ENCODE data around the gene UTP14A. TPM values are rescaled to one million over a fixed set of nuclear protein-coding genes. Genes with fewer than 3 reads are reported as not detected.

UTP14A gene, protein sequence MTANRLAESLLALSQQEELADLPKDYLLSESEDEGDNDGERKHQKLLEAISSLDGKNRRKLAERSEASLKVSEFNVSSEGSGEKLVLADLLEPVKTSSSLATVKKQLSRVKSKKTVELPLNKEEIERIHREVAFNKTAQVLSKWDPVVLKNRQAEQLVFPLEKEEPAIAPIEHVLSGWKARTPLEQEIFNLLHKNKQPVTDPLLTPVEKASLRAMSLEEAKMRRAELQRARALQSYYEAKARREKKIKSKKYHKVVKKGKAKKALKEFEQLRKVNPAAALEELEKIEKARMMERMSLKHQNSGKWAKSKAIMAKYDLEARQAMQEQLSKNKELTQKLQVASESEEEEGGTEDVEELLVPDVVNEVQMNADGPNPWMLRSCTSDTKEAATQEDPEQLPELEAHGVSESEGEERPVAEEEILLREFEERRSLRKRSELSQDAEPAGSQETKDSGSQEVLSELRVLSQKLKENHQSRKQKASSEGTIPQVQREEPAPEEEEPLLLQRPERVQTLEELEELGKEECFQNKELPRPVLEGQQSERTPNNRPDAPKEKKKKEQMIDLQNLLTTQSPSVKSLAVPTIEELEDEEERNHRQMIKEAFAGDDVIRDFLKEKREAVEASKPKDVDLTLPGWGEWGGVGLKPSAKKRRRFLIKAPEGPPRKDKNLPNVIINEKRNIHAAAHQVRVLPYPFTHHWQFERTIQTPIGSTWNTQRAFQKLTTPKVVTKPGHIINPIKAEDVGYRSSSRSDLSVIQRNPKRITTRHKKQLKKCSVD
- total RNA-seq (2022; extraction: Qiagen RNA extraction; ENCODE audit: low read depth) = 40.6 to 60.2 TPM (median 44.1 TPM) in 5 replicates

DNA sequence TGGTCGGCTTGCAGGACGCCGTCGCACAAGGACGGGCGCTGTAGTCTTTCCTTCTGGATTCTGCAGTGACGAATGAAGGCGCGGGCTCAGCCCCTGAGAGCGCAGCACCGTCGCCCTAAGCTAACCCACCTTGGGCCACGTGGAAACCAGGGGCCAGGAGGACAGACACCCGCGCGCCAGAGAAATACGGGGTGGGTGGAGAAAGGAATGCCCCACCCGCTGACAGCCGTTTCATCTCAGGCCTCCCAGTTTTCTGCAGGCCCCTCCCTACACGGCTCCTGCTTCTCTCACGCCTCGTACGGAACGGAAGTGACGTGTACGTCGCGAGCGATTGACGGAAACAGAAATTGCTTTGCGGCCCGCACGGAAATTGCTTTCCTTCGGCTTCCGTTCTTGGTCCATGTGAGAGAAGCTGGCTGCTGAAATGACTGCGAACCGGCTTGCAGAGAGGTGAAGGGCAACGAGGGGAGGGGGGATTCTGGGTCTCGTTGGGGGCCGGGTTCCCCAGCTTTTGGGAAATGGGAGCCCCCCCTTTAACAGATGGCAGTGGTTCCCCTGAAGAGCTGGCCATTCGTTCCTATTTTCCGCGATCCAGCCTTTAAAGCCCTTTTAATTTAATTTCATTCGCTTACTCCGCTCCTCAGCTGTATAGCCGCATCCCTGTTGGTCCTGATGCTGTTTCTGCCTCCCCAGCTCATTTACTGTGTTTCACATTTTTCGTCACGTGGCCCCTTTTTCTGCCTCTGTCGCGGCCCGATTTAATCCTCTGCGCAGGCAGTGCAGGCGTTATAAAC lies at the start of gene UTP14A:
Gene UTP14A, plus strand, starts transcription at position 378 of the 794 bp plus-strand sequence. Its CDS starts 47 bp downstream, at position 425.

Other genes with a start within 250 kb of the UTP14A start
- gene XPNPEP2, start 167.2 kb upstream of the UTP14A start, total RNA-seq (2022; extraction: Qiagen RNA extraction; ENCODE audit: low read depth) = not detected in 5 replicates
- not detected in 5 replicates for gene SASH3, start 126.2 kb upstream of the UTP14A start, total RNA-seq (2022; extraction: Qiagen RNA extraction; ENCODE audit: low read depth)
- gene ZDHHC9, start 62.3 kb upstream of the UTP14A start, total RNA-seq (2022; extraction: Qiagen RNA extraction; ENCODE audit: low read depth) = 40.3 to 49.1 TPM (median 44.3 TPM) in 5 replicates
- 7.3 to 13.1 TPM (median 9.6 TPM) in 5 replicates for gene BCORL1, start 76.5 kb downstream of the UTP14A start, total RNA-seq (2022; extraction: Qiagen RNA extraction; ENCODE audit: low read depth)
- gene ELF4, start 204.3 kb downstream of the UTP14A start, total RNA-seq (2022; extraction: Qiagen RNA extraction; ENCODE audit: low read depth) = 25.9 to 33.4 TPM (median 28.5 TPM) in 5 replicates

Measured in A549 treated with ZK216348 at 1 μM for 4 hours (cell line).